Peyer's patch (tissue), 4 donors: ENCODE measurements around the gene ARHGAP40. TPM values are rescaled to one million over a fixed set of nuclear protein-coding genes. Genes with fewer than 3 reads are reported as not detected.
A peak's percentile ranks its signal among the peaks of the same experiment; 100 is the strongest.

ENCODE experiments used
- DNase-seq, 3 donors: peaks; one replicate each; pipeline ENCODE4 v3.0.0-alpha.2; 2017 to 2019
- H3K27ac ChIP-seq, 4 donors: fragments of 200-600 bp; sonication (generic); one replicate each; pipeline ENCODE4 v1.5.1; 2016 to 2019
- H3K27me3 ChIP-seq, 2 donors: fragments of 200-600 bp; sonication (generic); one replicate each; pipeline ENCODE4 v1.5.1; 2019
- H3K36me3 ChIP-seq, 3 donors: fragments of 200-600 bp; sonication (generic); one replicate each; pipeline ENCODE4 v1.5.1; 2016 to 2019
- H3K4me1 ChIP-seq, 4 donors: fragments of 200-600 bp; sonication (generic); one replicate each; pipeline ENCODE4 v1.5.1; 2016 to 2019
- H3K4me3 ChIP-seq, 4 donors: fragments of 200-600 bp; sonication (generic); 1 replicate in 3 of 4; 2 replicates in 1 of 4; pipeline ENCODE4 v1.5.1; 2016 to 2019; ENCODE audit warnings: mild to moderate bottlenecking in 1 of 4
- H3K9me3 ChIP-seq, 4 donors: fragments of 200-600 bp; sonication (generic); one replicate each; pipeline ENCODE4 v1.5.1; 2016 to 2019; ENCODE audit warnings: mild to moderate bottlenecking in 1 of 4
- CTCF ChIP-seq, 6 experiments: fragments of 450-650 bp in 4 of 6; fragments of 200-600 bp in 2 of 6; sonication (generic) in 1 of 6; IDR thresholded peaks; one replicate each; pipeline ENCODE4 v1.5.1; 2017 to 2019; ENCODE audit warnings: antibody characterized with exemption in 6 of 6, mild to moderate bottlenecking in 3 of 6, moderate library complexity in 1 of 6
- POLR2A ChIP-seq, 2 donors: fragments of 450-650 bp; IDR thresholded peaks; one replicate each; pipeline ENCODE4 v1.5.1; 2017; ENCODE audit warnings: antibody characterized with exemption in 2 of 2, mild to moderate bottlenecking in 2 of 2, moderate library complexity in 2 of 2
- total RNA-seq, 4 donors: library from RNA; depleted of rRNA; stranded (reverse); fragments of >200 nt; gene quantifications; one replicate each; pipeline ENCODE4 v1.1.0, GENCODE V29; 2016

Gene ARHGAP40
- total RNA-seq, 4 donors from 2014 or later = not detected

GRCh38 chr20:38642498-38642897 lies 40.9 kb downstream of the ARHGAP40 start:
- H3K36me3 ChIP-seq = no peaks in the 10 kb centered on the region

DNA sequence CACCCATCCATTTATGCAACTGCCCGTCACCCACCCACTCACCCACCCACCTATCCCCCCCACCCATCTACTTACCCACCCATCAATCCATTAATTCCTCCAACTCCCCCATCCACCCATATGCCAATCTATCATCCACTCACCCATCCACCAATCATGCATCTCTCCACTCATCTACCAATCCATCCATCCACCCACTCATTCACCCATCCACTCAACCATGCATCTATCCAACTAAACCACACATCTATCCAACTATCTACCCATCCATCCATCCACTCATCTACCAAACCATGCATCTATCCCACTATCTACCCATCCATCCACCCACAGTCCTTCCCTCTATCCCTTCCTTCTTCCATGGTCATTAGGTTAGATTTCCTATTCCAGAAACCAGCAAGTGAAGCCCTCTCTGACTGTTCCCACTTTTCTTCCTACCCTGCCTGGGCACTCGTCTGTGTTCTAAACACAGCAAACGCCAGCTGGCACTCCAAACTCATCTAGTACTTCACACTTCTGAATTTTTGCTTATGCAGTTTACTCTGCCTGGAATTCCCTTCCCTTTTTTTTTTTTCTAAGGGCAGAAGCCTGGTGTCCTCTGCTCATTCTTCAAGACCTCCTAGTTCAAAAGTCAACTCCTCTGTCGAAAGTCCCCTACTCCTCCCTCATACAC lies 43.1 kb downstream of the ARHGAP40 start:
- H3K4me3 ChIP-seq = no peak overlapping the region
- no peak for TF ChIP-seq CTCF (IDR thresholded peaks at IDR 0.05)
- no peak overlapping the region for H3K27ac ChIP-seq
- H3K27me3 ChIP-seq = peaks cover 0 to 13% of the 10 kb centered on the region in 2 donors
- no peak for DNase-seq
- H3K4me1 ChIP-seq = peaks cover 0 to 8% (median 0%) of the 10 kb centered on the region in 4 donors
- no peaks in the 10 kb centered on the region for H3K36me3 ChIP-seq
- H3K9me3 ChIP-seq = no peaks in the 10 kb centered on the region

More at GRCh38 chr20:38642498-38642897, 40.9 kb downstream of the ARHGAP40 start:
- H3K4me1 ChIP-seq = peaks cover 0 to 8% (median 0%) of the 10 kb centered on the region in 4 donors
- no peak for DNase-seq
- peaks cover 0 to 13% of the 10 kb centered on the region in 2 donors for H3K27me3 ChIP-seq
- TF ChIP-seq POLR2A (IDR thresholded peaks at IDR 0.05) = no peak
- no peak for TF ChIP-seq CTCF (IDR thresholded peaks at IDR 0.05)
- no peaks in the 10 kb centered on the region for H3K9me3 ChIP-seq
- no peak overlapping the region for H3K27ac ChIP-seq
- no peak overlapping the region for H3K4me3 ChIP-seq

DNA sequence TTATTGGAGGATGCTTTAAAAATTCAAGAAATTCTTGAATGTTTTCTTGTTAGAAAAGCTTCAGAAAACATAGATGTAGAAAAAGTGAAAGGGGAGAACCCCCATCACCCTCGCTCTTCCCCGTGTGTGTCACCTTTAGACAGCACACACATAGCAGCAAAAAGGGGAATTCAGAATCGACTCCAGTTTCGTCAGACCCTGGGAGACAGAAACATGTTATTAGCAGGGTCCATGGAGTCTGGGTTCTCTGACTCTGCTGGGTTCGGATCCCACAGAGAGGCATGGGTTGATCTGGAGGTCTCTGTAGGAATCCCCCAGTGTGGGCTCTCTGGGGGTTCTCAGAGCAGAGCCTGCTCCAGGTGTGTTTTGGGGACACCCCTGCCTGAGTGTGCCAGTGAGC lies 43.7 kb downstream of the ARHGAP40 start:
- Histone ChIP-seq H3K36me3 (no peaks in the 10 kb centered on the region), H3K27me3 (peaks cover 0 to 17% of the 10 kb centered on the region in 2 donors), H3K4me1 (peaks cover 0 to 8% (median 0%) of the 10 kb centered on the region in 4 donors), H3K4me3 (no peak overlapping the region), H3K27ac (no peak overlapping the region), H3K9me3 (no peaks in the 10 kb centered on the region)
- DNase-seq = no peak
- TF ChIP-seq CTCF (IDR thresholded peaks at IDR 0.05) (no peak), POLR2A (IDR thresholded peaks at IDR 0.05) (no peak)

GRCh38 chr20:38645980-38646858 lies 44.6 kb downstream of the ARHGAP40 start:
- H3K4me3 ChIP-seq = peak overlapping the region in 3 of 4 donors; percentile 4 to 16 (median 5)
- peak; percentile 76 to 96 (median 92) for TF ChIP-seq CTCF (IDR thresholded peaks at IDR 0.05)
- TF ChIP-seq POLR2A (IDR thresholded peaks at IDR 0.05) = no peak
- DNase-seq = peak; percentile 81 to 91 (median 86)
- H3K27ac ChIP-seq = no peak overlapping the region
- H3K27me3 ChIP-seq = peaks cover 0 to 20% of the 10 kb centered on the region in 2 donors
- H3K4me1 ChIP-seq = peaks cover 0 to 8% (median 0%) of the 10 kb centered on the region in 4 donors
- H3K36me3 ChIP-seq = no peaks in the 10 kb centered on the region
- H3K9me3 ChIP-seq = no peaks in the 10 kb centered on the region

DNA sequence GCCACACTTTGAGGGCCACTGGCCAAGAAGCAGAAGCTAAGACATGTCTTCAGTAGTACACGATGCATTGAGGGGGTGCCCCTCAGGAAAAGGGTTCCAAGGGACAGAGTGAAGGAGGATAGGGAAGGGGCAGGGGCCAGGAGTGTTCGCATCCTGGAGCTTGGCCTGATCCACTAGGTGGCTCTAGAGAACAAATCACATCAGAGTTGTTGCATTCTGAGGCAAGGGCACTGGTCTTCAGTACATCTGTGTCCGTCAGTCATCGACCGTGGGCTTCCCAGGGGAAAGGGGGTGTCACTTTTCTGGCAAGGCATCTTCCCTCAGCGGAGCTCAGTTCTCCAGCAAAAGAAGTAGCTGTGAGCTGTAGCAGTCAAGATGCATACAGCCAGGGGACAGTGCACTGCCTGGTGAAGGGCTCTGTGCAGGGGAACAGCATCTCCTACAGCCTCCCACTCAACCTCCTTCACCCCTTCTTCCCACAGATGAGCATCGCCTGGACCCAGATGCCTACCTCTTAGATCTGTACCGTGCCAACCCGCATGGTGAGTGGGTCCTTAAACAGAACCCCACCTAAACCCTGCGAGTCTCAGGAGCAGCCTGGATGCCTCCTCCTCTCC lies 47.8 kb downstream of the ARHGAP40 start:
- H3K27me3 ChIP-seq = peaks cover 0 to 20% of the 10 kb centered on the region in 2 donors
- TF ChIP-seq CTCF (IDR thresholded peaks at IDR 0.05) = peak in 2 of 6 experiments; percentile 7 to 10
- no peak for TF ChIP-seq POLR2A (IDR thresholded peaks at IDR 0.05)
- H3K4me1 ChIP-seq = peaks cover 0 to 8% (median 0%) of the 10 kb centered on the region in 4 donors

More for the DNA sequence above, 47.8 kb downstream of the ARHGAP40 start:
- Histone ChIP-seq H3K9me3 (no peaks in the 10 kb centered on the region), H3K27ac (no peak overlapping the region), H3K36me3 (no peaks in the 10 kb centered on the region), H3K4me3 (no peak overlapping the region)
- DNase-seq = no peak
